Transverse colon (tissue), 4 donors: ENCODE results near the gene IMMT.

ENCODE experiments used
- CTCF ChIP-seq, 5 experiments: fragments of 200-600 bp in 3 of 5; fragments of 450-650 bp in 2 of 5; sonication (generic) in 3 of 5; IDR thresholded peaks; 1 replicate in 2 of 5; 2 replicates in 3 of 5; pipeline ENCODE4 v1.5.1; 2016 to 2017; ENCODE audit warnings: antibody characterized with exemption in 5 of 5, inconsistent platforms in 3 of 5, mild to moderate bottlenecking in 2 of 5, moderate library complexity in 1 of 5
- POLR2A ChIP-seq: fragments of 450-650 bp; IDR thresholded peaks from one replicate; pipeline ENCODE4 v1.6.1; 2016; ENCODE audit warnings: antibody characterized with exemption, mild to moderate bottlenecking, moderate library complexity
- POLR2AphosphoS5 ChIP-seq, 3 donors: sonication (generic); formaldehyde crosslinking; IDR thresholded peaks; one replicate each; pipeline ENCODE4 v1.6.1; 2016; ENCODE audit warnings: antibody characterized with exemption in 3 of 3

GRCh38 chr2:86231680-86232372 is 36.6 kb upstream of the IMMT start:
- TF ChIP-seq POLR2A (no peak), CTCF (IDR thresholded peaks at IDR 0.05) (no peak), POLR2AphosphoS5 (IDR thresholded peaks at IDR 0.05) (no peak)
